H1 (cell line): Measurements from ENCODE around the gene SLC25A4. TPM values are rescaled to one million over a fixed set of nuclear protein-coding genes. Genes with fewer than 3 reads are reported as not detected.

Source experiments
- CTCF ChIA-PET: fragments of 300-600 bp; sonication (Branson Sonifier 250); formaldehyde crosslinking; loops from one replicate; lab custom pipeline; 2021; ENCODE audit not compliant: partially characterized antibody; lab: Charles Lee
- POLR2A ChIA-PET: fragments of 300-600 bp; sonication (Branson Sonifier 250); formaldehyde crosslinking; loops from one replicate; lab custom pipeline; 2021; ENCODE audit warnings: inconsistent platforms; ENCODE audit not compliant: partially characterized antibody; lab: Charles Lee
- DNase-seq, 2 experiments: peaks; one replicate each; pipeline versions ENCODE4 v3.0.0 to v3.0.0-alpha.2; 2010 to 2022; ENCODE audit warnings: low spot score in 2 of 2, low read depth in 1 of 2, mixed read lengths in 1 of 2
- FAIRE-seq: peaks from 2 replicates; lab custom pipeline; 2011; peaks lifted over from hg19 to GRCh38; lab: Jason Lieb, UNC
- H2AFZ ChIP-seq: 2 replicates; pipeline ENCODE4 v1.8.1; 2012; ENCODE audit warnings: low read length, inconsistent platforms
- H2AK5ac ChIP-seq: 2 replicates; pipeline ENCODE4 v1.6.1; 2013; ENCODE audit warnings: low read depth, low read length
- H2BK120ac ChIP-seq: replicated peaks from 2 replicates; pipeline ENCODE3; 2013; ENCODE audit warnings: low read depth, low read length, inconsistent platforms
- H2BK12ac ChIP-seq: 2 replicates; pipeline ENCODE4 v1.6.1; 2013; ENCODE audit warnings: low read depth, low read length
- H2BK15ac ChIP-seq: 2 replicates; pipeline ENCODE4 v1.6.1; 2013; ENCODE audit warnings: low read length
- H2BK20ac ChIP-seq: 2 replicates; pipeline ENCODE4 v1.6.1; 2013; ENCODE audit warnings: low read length
- H2BK5ac ChIP-seq: 2 replicates; pipeline ENCODE4 v1.6.1; 2013; ENCODE audit warnings: low read depth, low read length
- H3K14ac ChIP-seq: 2 replicates; pipeline ENCODE4 v1.6.1; 2013; ENCODE audit warnings: inconsistent platforms; ENCODE audit not compliant: insufficient read length
- H3K18ac ChIP-seq: 2 replicates; pipeline ENCODE4 v1.6.1; 2013; ENCODE audit warnings: low read length; ENCODE audit errors: extremely low read depth
- H3K23ac ChIP-seq: 2 replicates; pipeline ENCODE4 v1.6.1; 2013; ENCODE audit warnings: inconsistent platforms; ENCODE audit not compliant: insufficient read length
- H3K23me2 ChIP-seq: 2 replicates; pipeline ENCODE4 v1.6.1; 2013; ENCODE audit warnings: low read depth, low read length
- H3K27ac ChIP-seq: 2 replicates; pipeline ENCODE4 v1.6.1; 2011; ENCODE audit warnings: low read depth, low read length, inconsistent platforms
- H3K27me3 ChIP-seq, 4 experiments: replicated peaks in 1 of 4; 1 replicate in 1 of 4; 2 replicates in 3 of 4; pipeline versions ENCODE4 v1.6.1 to v1.8.1; 2011 to 2013; ENCODE audit warnings: low read length in 3 of 4, mild to moderate bottlenecking in 3 of 4, inconsistent platforms in 2 of 4, mixed read lengths in 2 of 4, moderate library complexity in 1 of 4; ENCODE audit not compliant: control insufficient read depth in 3 of 4, insufficient read depth in 3 of 4; ENCODE audit errors: extremely low read depth in 1 of 4
- H3K36me3 ChIP-seq, 4 experiments: 2 replicates each; pipeline versions ENCODE4 v1.6.1 to v1.8.1; 2011 to 2013; ENCODE audit warnings: mild to moderate bottlenecking in 4 of 4, low read length in 3 of 4, moderate library complexity in 2 of 4, control low read depth in 1 of 4, inconsistent platforms in 1 of 4; ENCODE audit not compliant: insufficient read depth in 4 of 4, control insufficient read depth in 2 of 4
- H3K4ac ChIP-seq: replicated peaks from 2 replicates; pipeline ENCODE3; 2013; ENCODE audit warnings: low read length, low read depth, mixed read lengths, inconsistent platforms; ENCODE audit not compliant: insufficient read length
- H3K4me1 ChIP-seq, 4 experiments: replicated peaks in 1 of 4; 1 replicate in 1 of 4; 2 replicates in 3 of 4; pipeline versions ENCODE4 v1.6.1 to v1.8.1; 2011 to 2013; ENCODE audit warnings: low read length in 3 of 4, inconsistent platforms in 2 of 4, mixed read lengths in 1 of 4; ENCODE audit not compliant: insufficient read depth in 4 of 4, control insufficient read depth in 3 of 4
- H3K4me2 ChIP-seq, 2 experiments: 2 replicates each; pipeline versions ENCODE4 v1.6.1 to v1.8.1; 2011 to 2013; ENCODE audit warnings: low read depth in 2 of 2, low read length in 2 of 2, control low read depth in 1 of 2, inconsistent platforms in 1 of 2, mild to moderate bottlenecking in 1 of 2; ENCODE audit not compliant: insufficient read depth in 1 of 2
- H3K4me3 ChIP-seq, 4 experiments: fragments of 200-600, 300-600 bp in 1 of 4; sonication (generic), shearing (Covaris generic), sonication (Bioruptor Twin) in 1 of 4; 2 replicates each; pipeline versions ENCODE4 v1.5.1 to v1.8.1; 2011 to 2016; ENCODE audit warnings: low read length in 4 of 4, low read depth in 3 of 4, control low read depth in 2 of 4, inconsistent platforms in 2 of 4, mild to moderate bottlenecking in 2 of 4, mixed read lengths in 1 of 4, moderate library complexity in 1 of 4; ENCODE audit not compliant: insufficient read depth in 2 of 4; ENCODE audit errors: extremely low read depth in 1 of 4
- H3K56ac ChIP-seq: replicated peaks from 2 replicates; pipeline ENCODE3; 2013; ENCODE audit warnings: low read depth, mild to moderate bottlenecking, mixed read lengths, low read length, inconsistent platforms; ENCODE audit not compliant: insufficient read length
- H3K79me1 ChIP-seq: 2 replicates; pipeline ENCODE4 v1.6.1; 2013; ENCODE audit warnings: low read depth, low read length, control low read depth
- H3K79me2 ChIP-seq, 2 experiments: 2 replicates each; pipeline versions ENCODE4 v1.6.1 to v1.8.1; 2012 to 2013; ENCODE audit warnings: low read length in 2 of 2, mild to moderate bottlenecking in 2 of 2, inconsistent platforms in 1 of 2; ENCODE audit not compliant: insufficient read depth in 2 of 2, control insufficient read depth in 1 of 2
- H3K9ac ChIP-seq, 4 experiments: replicated peaks in 1 of 4; 1 replicate in 1 of 4; 2 replicates in 3 of 4; pipeline versions ENCODE4 v1.6.1 to v1.8.1; 2011 to 2013; ENCODE audit warnings: low read depth in 3 of 4, low read length in 3 of 4, control low read depth in 2 of 4, mild to moderate bottlenecking in 2 of 4, moderate library complexity in 2 of 4, inconsistent platforms in 1 of 4; ENCODE audit errors: extremely low read depth in 1 of 4
- H3K9me3 ChIP-seq, 2 experiments: 2 replicates each; pipeline versions ENCODE4 v1.6.1 to v1.8.1; 2012 to 2013; ENCODE audit warnings: mild to moderate bottlenecking in 2 of 2, moderate library complexity in 2 of 2, control low read depth in 1 of 2, inconsistent platforms in 1 of 2, low read depth in 1 of 2, low read length in 1 of 2, mixed read lengths in 1 of 2; ENCODE audit not compliant: insufficient read depth in 2 of 2
- H4K20me1 ChIP-seq, 2 experiments: replicated peaks in 1 of 2; 2 replicates each; pipeline versions ENCODE3 to v1.8.1; 2011 to 2013; ENCODE audit warnings: inconsistent platforms in 2 of 2, low read length in 2 of 2, mild to moderate bottlenecking in 1 of 2; ENCODE audit not compliant: insufficient read depth in 2 of 2, control insufficient read depth in 1 of 2
- H4K5ac ChIP-seq: 2 replicates; pipeline ENCODE4 v1.6.1; 2013; ENCODE audit warnings: low read length, low read depth, mixed read lengths, inconsistent platforms; ENCODE audit not compliant: insufficient read length
- H4K8ac ChIP-seq: 2 replicates; pipeline ENCODE4 v1.8.0; 2013; ENCODE audit warnings: mild to moderate bottlenecking, moderate library complexity, low read length, inconsistent platforms; ENCODE audit not compliant: insufficient read depth; ENCODE audit errors: extremely low read depth
- H4K91ac ChIP-seq: replicated peaks from 2 replicates; pipeline ENCODE3; 2013; ENCODE audit warnings: low read length, mixed read lengths, inconsistent platforms; ENCODE audit not compliant: insufficient read length
- ATF3 ChIP-seq: IDR thresholded peaks from 2 replicates; pipeline ENCODE4 v1.6.1; 2011; ENCODE audit warnings: low read depth, mild to moderate bottlenecking, low read length; ENCODE audit not compliant: insufficient read depth
- BACH1 ChIP-seq: IDR thresholded peaks from 2 replicates; pipeline ENCODE4 v1.6.1; 2012; ENCODE audit warnings: low read length, improper control_type of control experiment
- EP300 ChIP-seq, 2 experiments: IDR thresholded peaks; 1 replicate in 1 of 2; 2 replicates in 1 of 2; pipeline ENCODE4 v1.6.1; 2011 to 2012; ENCODE audit warnings: low read depth in 2 of 2, low read length in 2 of 2, mild to moderate bottlenecking in 2 of 2, borderline replicate concordance in 1 of 2, inconsistent platforms in 1 of 2, moderate library complexity in 1 of 2
- GABPA ChIP-seq: IDR thresholded peaks from 2 replicates; pipeline ENCODE4 v1.6.1; 2011; ENCODE audit warnings: mild to moderate bottlenecking, low read length, moderate library complexity, borderline replicate concordance; ENCODE audit not compliant: insufficient read depth
- HDAC2 ChIP-seq, 2 experiments: fragments of 300-600 bp in 1 of 2; sonication (generic) in 1 of 2; IDR thresholded peaks; 2 replicates each; pipeline ENCODE4 v1.6.1; 2011 to 2012; ENCODE audit warnings: low read depth in 2 of 2, low read length in 2 of 2, mild to moderate bottlenecking in 2 of 2, moderate library complexity in 2 of 2, borderline replicate concordance in 1 of 2, inconsistent platforms in 1 of 2
- KDM5A ChIP-seq: fragments of 200-600 bp; IDR thresholded peaks from 2 replicates; pipeline ENCODE4 v1.7.1; 2012; ENCODE audit warnings: mild to moderate bottlenecking, low read length, inconsistent platforms, mixed read lengths
- RFX5 ChIP-seq: IDR thresholded peaks from 2 replicates; pipeline ENCODE4 v1.6.1; 2011; ENCODE audit warnings: low read depth, low read length, improper control_type of control experiment, borderline replicate concordance
- SP4 ChIP-seq: IDR thresholded peaks from 2 replicates; pipeline ENCODE4 v1.6.1; 2012; ENCODE audit warnings: low read length, inconsistent platforms
- TBP ChIP-seq: IDR thresholded peaks from 2 replicates; pipeline ENCODE4 v1.6.1; 2011; ENCODE audit warnings: low read depth, low read length, improper control_type of control experiment
- TEAD4 ChIP-seq: IDR thresholded peaks from 2 replicates; pipeline ENCODE4 v1.6.1; 2012; ENCODE audit warnings: low read depth, low read length, inconsistent platforms, mixed read lengths
- USF2 ChIP-seq: IDR thresholded peaks from 2 replicates; pipeline ENCODE4 v1.6.1; 2011; ENCODE audit warnings: low read length, improper control_type of control experiment
- YY1 ChIP-seq: IDR thresholded peaks from 2 replicates; pipeline ENCODE4 v1.6.1; 2011; ENCODE audit warnings: low read depth, mild to moderate bottlenecking, low read length
- WGBS, 2 experiments: shearing (Covaris generic) in 1 of 2; methylation state at CpG; one replicate each; pipeline versions ENCODE4 v1.1.6 to v1.1.7; 2013 to 2015; ENCODE audit warnings: low lambda C conversion rate in 2 of 2, mixed read lengths in 2 of 2, inconsistent platforms in 1 of 2, low coverage in 1 of 2, missing lambda C conversion rate in 1 of 2; ENCODE audit not compliant: insufficient replicate concordance in 2 of 2, insufficient coverage in 1 of 2, insufficient read length in 1 of 2; ENCODE audit errors: extremely low coverage in 1 of 2, missing lambda C conversion rate in 1 of 2; 5-methylcytosine and 5-hydroxymethylcytosine counted together
- polyA plus RNA-seq, 7 experiments: library from polyadenylated mRNA; depleted of rRNA in 3 of 7; stranded (reverse) in 5 of 7; unstranded in 2 of 7; fragments of >200 nt in 5 of 7; fragments of 200-250 nt in 2 of 7; gene quantifications; 1 replicate in 5 of 7; 2 replicates in 1 of 7; 4 replicates in 1 of 7; pipeline versions ENCODE4 v1.2.1 to v1.2.3, GENCODE V29; 2011 to 2013; ENCODE audit warnings: missing spikeins in 2 of 7, mixed read lengths in 2 of 7
- total RNA-seq: library from RNA; stranded (reverse); fragmentation: NEBNext Ultra II Directional; extraction: Animal tissue kit (Norgen Biotek cat#: 25700); gene quantifications from 2 replicates; pipeline ENCODE4 v1.2.1, GENCODE V29; 2021

The SLC25A4 gene
- total and polyA plus RNA-seq, 2 of the 8 experiments (the other 6 are each of a cell fraction or from before 2014, with no cell fraction given), result 41.3 to 42.0 TPM

DNA sequence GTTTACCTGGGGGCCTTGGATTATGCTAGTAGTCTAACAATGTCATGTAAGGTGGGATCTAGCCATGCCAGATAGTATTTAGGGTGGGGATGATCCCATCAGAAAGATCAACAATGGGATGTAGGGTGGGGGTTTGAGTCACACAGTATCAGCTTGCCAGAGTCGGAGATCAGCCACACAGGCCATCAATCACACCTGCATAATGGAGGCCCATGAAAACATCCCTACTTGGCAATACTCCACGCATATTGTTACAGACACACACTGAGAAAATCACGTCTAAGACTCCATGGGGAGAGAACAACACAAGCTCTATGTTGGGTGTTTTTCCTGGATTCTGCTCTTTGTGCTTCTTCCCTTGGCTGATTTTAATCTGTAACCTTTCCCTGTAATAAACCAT lies 49.5 kb upstream of the SLC25A4 start:
- Histone ChIP-seq H2BK12ac (0 out of 2 replicates have a peak overlapping the region, but pooled peaks have one; percentile 10), H3K18ac (no peak overlapping the region), H2BK20ac (no peak overlapping the region), H3K9me3 (no peaks in the 10 kb centered on the region), H3K4me1 (no peaks in the 10 kb centered on the region), H4K8ac (no peak overlapping the region), H2AFZ (no peak overlapping the region), H2BK5ac (no peak overlapping the region), H3K79me1 (no peaks in the 10 kb centered on the region), H3K4ac (no peak overlapping the region), H3K27ac (no peak overlapping the region), H3K9ac (no peak overlapping the region), H3K14ac (no peak overlapping the region), H4K91ac (no peak overlapping the region), H3K23ac (no peak overlapping the region), H3K56ac (no peak overlapping the region), H3K27me3 (no peaks in the 10 kb centered on the region), H2AK5ac (no peak overlapping the region), H2BK15ac (no peak overlapping the region), H3K4me3 (no peak overlapping the region), H3K36me3 (no peaks in the 10 kb centered on the region), H3K23me2 (no peaks in the 10 kb centered on the region), H2BK120ac (no peak overlapping the region), H4K20me1 (no peaks in the 10 kb centered on the region), H3K79me2 (no peaks in the 10 kb centered on the region), H3K4me2 (no peak overlapping the region), H4K5ac (no peak overlapping the region)
- ChIA-PET CTCF (interaction anchor here (0.5 to 10.0 kb wide), 5 partner anchors 16 to 1287 kb away, joined by 3 to 210 read pairs (median 3); no protein-coding TSS in a partner anchor), POLR2A (no interaction called here)
- FAIRE-seq (no peak), DNase-seq (no peak)
- 80% methylated on average over 3 of the region's 3 CpGs; no CpG with 5 or more reads in 1 of the 2 experiments for WGBS, 2 experiments
- no peak for TF ChIP-seq SP4
- TF ChIP-seq RFX5, result no peak
- TF ChIP-seq BACH1, result no peak
- no peak for TF ChIP-seq HDAC2 (IDR thresholded peaks at IDR 0.05; ENCODE audit: borderline replicate concordance in 1 of 2, low read depth in 2 of 2, low read length in 2 of 2)
- TF ChIP-seq EP300 (IDR thresholded peaks at IDR 0.05; ENCODE audit: borderline replicate concordance in 1 of 2, low read depth in 2 of 2, low read length in 2 of 2), result no peak
- TF ChIP-seq TEAD4, result no peak
- no peak for TF ChIP-seq ATF3
- TF ChIP-seq USF2, result no peak
- TF ChIP-seq TBP, result no peak
- no peak for TF ChIP-seq GABPA
- no peak for TF ChIP-seq YY1
- TF ChIP-seq KDM5A, result no peak
